HG03432 (cell line): ENCODE measurements around the gene ANGPTL4.

Experiments used
- ATAC-seq: cut with Tn5 transposase; IDR thresholded peaks from one replicate; pipeline ENCODE4 v1.9.1; 2021; ENCODE audit warnings: mild to moderate bottlenecking, moderate library complexity; ENCODE audit not compliant: unreplicated experiment

The ANGPTL4 gene

GRCh38 chr19:8412783-8413628, 49.1 kb downstream of the ANGPTL4 start, which contains the start of gene MARCHF2:
MARCHF2 (plus strand) TSS chr19:8413305; CDS start chr19:8421841, 8,536 bp downstream.
- ATAC-seq = peak; percentile 99

- no peak for ATAC-seq
Measured at GRCh38 chr19:8413629-8413995, 49.7 kb downstream of the ANGPTL4 start.

DNA sequence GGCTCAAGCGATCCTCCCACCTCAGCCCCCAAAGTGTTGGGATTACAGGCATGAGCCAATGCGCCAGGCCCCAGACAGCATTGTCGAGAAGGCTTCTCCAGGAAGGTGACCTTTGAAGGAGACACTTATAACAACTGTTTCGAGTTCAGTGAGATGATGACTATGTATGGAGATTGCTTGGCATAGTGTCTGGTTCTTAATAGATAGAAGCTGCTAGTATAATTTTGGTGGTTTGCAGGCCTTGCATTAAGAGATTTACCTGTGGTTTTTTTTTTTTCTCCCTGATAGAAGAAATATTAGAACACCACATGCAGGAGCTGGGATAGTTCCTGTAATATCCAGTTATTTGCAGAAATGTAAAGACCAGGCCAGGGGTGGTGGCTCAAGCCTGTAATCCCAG, 52.8 kb downstream of the ANGPTL4 start:
- no peak for ATAC-seq

GRCh38 chr19:8421484-8422461, 57.8 kb downstream of the ANGPTL4 start:
- ATAC-seq = no peak

DNA sequence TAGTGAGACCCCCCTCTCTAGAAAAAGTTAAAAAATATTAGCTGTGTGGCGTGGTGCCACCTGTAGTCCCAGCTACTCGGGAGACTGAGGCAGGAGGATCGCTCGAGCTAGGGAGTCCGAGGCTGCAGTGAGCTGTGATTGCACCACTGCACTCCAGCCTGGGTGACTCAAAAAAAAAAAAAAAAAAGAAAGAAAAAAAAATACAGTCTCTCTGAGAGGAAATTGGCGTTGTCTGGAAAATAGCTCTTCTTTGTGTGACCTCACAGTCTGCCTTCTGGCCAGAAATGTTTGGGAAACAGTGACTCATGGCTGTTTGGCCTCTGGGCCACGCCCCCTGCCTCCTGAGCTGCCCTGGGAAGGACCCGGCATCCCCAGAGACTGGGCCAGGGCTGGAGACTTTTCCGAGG, 59.9 kb downstream of the ANGPTL4 start:
- no peak for ATAC-seq
